HG02763 (cell line): ENCODE measurements around the gene NEXMIF.
"Not testable (repeated sequence)": the region's sequence is repeated elsewhere in the genome, so short reads cannot be mapped to it uniquely, and the experiment has no call there.

Experiments
- ATAC-seq: cut with Tn5 transposase; IDR thresholded peaks from one replicate; pipeline ENCODE4 v1.9.1; 2021; ENCODE audit warnings: mild to moderate bottlenecking, moderate library complexity; ENCODE audit not compliant: unreplicated experiment

NEXMIF gene

GRCh38 chrX:74800062-74800461 lies 125.2 kb downstream of the NEXMIF start:
- ATAC-seq: no peak

- no peak for ATAC-seq
These were observed 127.8 kb downstream of the NEXMIF start for GRCh38 chrX:74797338-74797887.

- no peak for ATAC-seq
These were observed 136.6 kb downstream of the NEXMIF start for GRCh38 chrX:74788545-74789086.

- no peak for ATAC-seq
These were observed 140.6 kb downstream of the NEXMIF start for GRCh38 chrX:74784629-74785028.

- ATAC-seq: no peak
These were observed 143.7 kb downstream of the NEXMIF start for GRCh38 chrX:74781507-74782034.

GRCh38 chrX:74779175-74779574 lies 146.1 kb downstream of the NEXMIF start:
- ATAC-seq: no peak

GRCh38 chrX:74774988-74775387 lies 150.3 kb downstream of the NEXMIF start:
- ATAC-seq: no peak

- no peak for ATAC-seq
These were observed 188.8 kb downstream of the NEXMIF start for GRCh38 chrX:74736450-74736849.

- ATAC-seq: no peak
These were observed 220.0 kb downstream of the NEXMIF start for GRCh38 chrX:74705269-74705668.

GRCh38 chrX:74701343-74701742 lies 223.9 kb downstream of the NEXMIF start:
- not testable (repeated sequence) for ATAC-seq

GRCh38 chrX:74684466-74684865 lies 240.8 kb downstream of the NEXMIF start:
- no peak for ATAC-seq
